B cell (primary cell): ENCODE data around the gene NCOA7.

Experiments used
- CTCF ChIP-seq: fragments of 200-600 bp; IDR thresholded peaks from one replicate; pipeline ENCODE4 v1.8.0; 2022; ENCODE audit warnings: antibody characterized with exemption, mild to moderate bottlenecking
- EZH2 ChIP-seq: IDR thresholded peaks from 2 replicates; pipeline ENCODE4 v1.6.1; 2012; ENCODE audit warnings: borderline replicate concordance, low read depth, mild to moderate bottlenecking, moderate library complexity, low read length; ENCODE audit not compliant: insufficient read depth, poor library complexity, severe bottlenecking

GRCh38 chr6:125944896-125945295 lies 154.1 kb downstream of the NCOA7 start:
- TF ChIP-seq EZH2: no peak
- TF ChIP-seq CTCF: no peak
